Ectodermal cell (in vitro differentiated cells): ENCODE measurements around the gene SEPTIN2.
"Not testable (repeated sequence)": the region's sequence is repeated elsewhere in the genome, so short reads cannot be mapped to it uniquely, and the experiment has no call there.

ENCODE experiments used
- H3K27ac ChIP-seq: 2 replicates; pipeline ENCODE4 v1.7.0; 2013; ENCODE audit warnings: mild to moderate bottlenecking, low read depth, low read length; ENCODE audit not compliant: insufficient read depth, poor library complexity, severe bottlenecking
- H3K27me3 ChIP-seq: 2 replicates; pipeline ENCODE4 v1.7.0; 2013; ENCODE audit warnings: mild to moderate bottlenecking, low read length; ENCODE audit not compliant: insufficient read depth, control insufficient read depth, poor library complexity, severe bottlenecking
- H3K36me3 ChIP-seq: one replicate; pipeline ENCODE4 v1.7.0; 2013; ENCODE audit warnings: low read length; ENCODE audit not compliant: control insufficient read depth, insufficient read depth
- H3K4me1 ChIP-seq: one replicate; pipeline ENCODE4 v1.7.0; 2013; ENCODE audit warnings: low read length; ENCODE audit not compliant: control insufficient read depth, insufficient read depth
- H3K4me3 ChIP-seq: 2 replicates; pipeline ENCODE4 v1.7.0; 2013; ENCODE audit warnings: low read depth, low read length, control low read depth; ENCODE audit not compliant: insufficient read depth
- H3K9me3 ChIP-seq: 2 replicates; pipeline ENCODE4 v1.7.0; 2013; ENCODE audit warnings: mild to moderate bottlenecking, low read length, moderate library complexity; ENCODE audit not compliant: control insufficient read depth
- WGBS, 2 experiments: methylation state at CpG; one replicate each; pipeline ENCODE4 v1.1.7; 2013; ENCODE audit warnings: missing lambda C conversion rate in 2 of 2; 5-methylcytosine and 5-hydroxymethylcytosine counted together

SEPTIN2 gene

DNA sequence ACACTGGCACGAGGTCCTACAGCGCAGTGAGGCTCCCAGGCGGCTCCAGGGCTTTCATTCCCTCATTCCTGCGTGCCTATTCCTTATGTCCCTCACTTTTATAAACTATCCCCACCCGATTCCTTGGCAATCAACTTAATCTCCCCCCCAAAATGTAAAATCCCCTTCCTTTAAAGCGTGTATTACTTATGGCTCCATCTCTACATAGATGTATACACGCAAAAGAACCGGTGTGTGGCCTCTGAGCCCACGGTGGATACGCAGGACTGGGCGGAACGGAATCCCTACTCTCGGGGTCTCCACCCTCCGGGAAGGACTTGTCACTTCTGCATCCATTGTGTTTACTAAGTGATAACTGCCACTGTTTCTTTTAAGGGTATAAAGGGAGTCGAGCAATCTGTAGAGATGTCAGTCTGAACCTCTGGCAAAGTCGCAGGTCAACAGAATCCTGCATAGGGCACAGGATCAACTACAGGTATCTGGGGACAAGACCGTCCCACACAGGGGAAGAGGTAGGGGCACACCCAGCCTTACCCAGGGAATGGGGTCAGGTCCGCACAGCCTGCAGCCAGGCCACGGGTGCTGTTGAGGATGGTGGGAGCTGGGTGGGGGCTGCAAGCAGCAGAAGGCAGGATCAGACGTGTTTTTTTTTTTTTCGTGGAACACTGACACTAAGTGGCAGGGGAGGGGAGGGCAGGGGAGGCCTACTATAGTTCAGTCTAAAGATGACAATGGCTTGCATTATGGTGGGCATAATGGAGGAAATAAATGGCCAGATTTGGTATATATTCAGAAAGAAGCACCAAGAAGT, 42.3 kb upstream of the SEPTIN2 start:
- H3K36me3 ChIP-seq: no peaks in the 10 kb centered on the region
- WGBS, 2 experiments: 71 to 74% methylated on average over 21 of the region's 21 CpGs
- H3K9me3 ChIP-seq: no peaks in the 10 kb centered on the region
- H3K27ac ChIP-seq: no peak overlapping the region
- H3K4me3 ChIP-seq: peak overlapping the region; percentile 76
- no peaks in the 10 kb centered on the region for H3K4me1 ChIP-seq
- no peaks in the 10 kb centered on the region for H3K27me3 ChIP-seq

DNA sequence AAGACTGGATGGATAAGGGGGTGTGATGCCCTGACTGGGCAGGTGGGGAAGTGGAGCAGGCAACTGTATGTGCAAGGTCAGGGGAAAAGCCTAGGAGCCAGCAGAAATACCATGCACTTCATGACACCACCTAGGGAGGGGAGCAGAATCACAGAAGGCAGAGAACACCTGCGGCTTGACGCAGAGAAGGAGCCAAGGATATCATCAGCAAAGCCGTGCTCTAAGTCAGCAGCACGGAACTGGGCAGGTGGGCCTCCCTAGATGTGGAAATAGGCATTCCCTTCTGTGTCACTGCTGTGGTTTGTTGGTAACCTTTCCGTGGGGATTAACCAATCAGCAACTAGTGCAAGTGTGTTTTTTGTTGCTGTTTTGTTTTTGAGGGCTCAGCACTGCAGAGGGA, 41.6 kb upstream of the SEPTIN2 start:
- Histone ChIP-seq H3K36me3 (no peaks in the 10 kb centered on the region), H3K27me3 (no peaks in the 10 kb centered on the region), H3K4me1 (no peaks in the 10 kb centered on the region), H3K4me3 (no peak overlapping the region), H3K9me3 (no peaks in the 10 kb centered on the region), H3K27ac (no peak overlapping the region)
- WGBS, 2 experiments: 82 to 83% methylated on average over 5 of the region's 5 CpGs

DNA sequence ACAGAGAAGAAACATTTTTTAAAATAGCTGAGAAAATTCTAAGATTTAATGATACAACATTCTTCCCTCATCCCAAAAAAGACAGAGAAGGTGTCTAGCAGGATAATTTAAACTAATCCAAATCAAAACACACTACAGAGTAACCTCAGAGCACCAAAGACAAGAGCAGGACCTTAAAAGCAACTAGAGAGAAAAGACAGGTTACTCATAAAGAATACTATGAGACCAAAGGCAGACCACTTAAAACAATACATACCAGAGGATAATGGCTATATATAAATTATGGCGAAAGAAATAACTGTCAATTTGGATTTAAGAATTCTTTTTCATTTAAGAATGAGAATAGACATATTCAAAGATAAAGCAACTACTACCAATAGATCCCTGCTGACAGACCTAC, 40.2 kb upstream of the SEPTIN2 start:
- Histone ChIP-seq H3K36me3 (no peaks in the 10 kb centered on the region), H3K27ac (no peak overlapping the region), H3K4me3 (no peak overlapping the region), H3K9me3 (no peaks in the 10 kb centered on the region), H3K4me1 (no peaks in the 10 kb centered on the region), H3K27me3 (no peaks in the 10 kb centered on the region)
- WGBS, 2 experiments: no CpG with 5 or more reads among the region's 1 CpG

DNA sequence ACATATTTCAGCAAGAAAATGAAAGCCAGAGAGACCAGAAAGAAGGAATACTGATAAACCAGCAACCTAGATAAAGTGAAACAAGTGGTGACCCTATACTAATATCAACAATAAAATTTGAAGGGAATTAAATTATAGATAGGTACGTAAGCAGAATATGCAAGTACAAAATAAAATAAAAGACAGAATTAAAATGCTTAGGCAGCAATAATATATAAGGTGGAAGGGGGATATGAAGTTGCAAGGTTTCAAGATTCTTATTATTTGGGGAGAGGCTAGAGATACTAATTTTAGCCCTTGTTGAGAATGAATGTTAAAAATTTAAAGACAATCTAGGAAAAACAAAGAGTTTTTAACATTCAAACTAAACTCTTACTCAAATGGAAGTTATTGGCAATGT, 39.8 kb upstream of the SEPTIN2 start:
- H3K27ac ChIP-seq: no peak overlapping the region
- H3K4me3 ChIP-seq: no peak overlapping the region
- H3K9me3 ChIP-seq: no peaks in the 10 kb centered on the region
- 100% methylated on average over 1 of the region's 1 CpG; no CpG with 5 or more reads in 1 of the 2 experiments for WGBS, 2 experiments
- no peaks in the 10 kb centered on the region for H3K4me1 ChIP-seq
- no peaks in the 10 kb centered on the region for H3K36me3 ChIP-seq
- no peaks in the 10 kb centered on the region for H3K27me3 ChIP-seq

DNA sequence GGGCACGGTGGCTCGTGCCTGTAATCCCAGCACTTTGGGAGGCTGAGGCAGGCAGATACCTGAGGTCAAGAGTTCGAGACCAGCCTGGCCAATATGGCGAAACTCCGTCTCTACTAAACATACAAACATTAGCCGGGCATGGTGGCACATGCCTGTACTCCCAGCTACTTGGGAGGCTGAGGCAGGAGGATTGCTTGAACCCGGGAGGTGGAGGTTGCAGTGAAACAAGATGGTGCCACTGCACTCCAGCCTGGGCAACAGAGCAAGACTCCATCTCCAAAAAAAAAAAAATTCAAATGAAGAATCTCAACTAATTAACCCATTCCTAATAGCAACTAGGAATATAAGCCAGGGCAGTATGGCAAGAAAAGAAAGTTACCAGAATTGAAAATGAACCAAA, 37.4 kb upstream of the SEPTIN2 start:
- H3K36me3 ChIP-seq, H3K27me3 ChIP-seq, H3K4me1 ChIP-seq, H3K4me3 ChIP-seq, H3K9me3 ChIP-seq, H3K27ac ChIP-seq: not testable (repeated sequence)
- WGBS, 2 experiments: 89 to 92% methylated on average over 7 of the region's 7 CpGs

DNA sequence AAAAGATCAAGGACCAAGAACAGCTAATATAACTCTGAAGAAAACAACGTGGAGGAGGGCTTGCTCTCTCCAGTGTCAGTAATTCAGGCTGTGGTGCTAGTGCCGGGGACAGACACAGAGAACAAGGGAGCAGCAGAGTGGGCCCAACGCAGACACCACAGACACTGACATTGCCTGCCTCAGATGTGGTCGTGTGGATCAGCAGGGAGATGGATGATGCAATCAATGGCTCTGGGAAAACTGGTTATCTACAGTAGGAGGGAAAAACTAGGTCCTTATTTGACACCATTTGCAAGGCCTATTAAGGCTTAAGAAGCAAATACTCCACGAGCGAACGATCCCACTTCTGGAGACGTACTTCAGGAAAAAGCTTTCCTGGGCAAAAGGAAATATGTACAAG, 36.3 kb upstream of the SEPTIN2 start:
- 81 to 83% methylated on average over 8 of the region's 8 CpGs for WGBS, 2 experiments
- H3K36me3 ChIP-seq: no peaks in the 10 kb centered on the region
- H3K27ac ChIP-seq: no peak overlapping the region

DNA sequence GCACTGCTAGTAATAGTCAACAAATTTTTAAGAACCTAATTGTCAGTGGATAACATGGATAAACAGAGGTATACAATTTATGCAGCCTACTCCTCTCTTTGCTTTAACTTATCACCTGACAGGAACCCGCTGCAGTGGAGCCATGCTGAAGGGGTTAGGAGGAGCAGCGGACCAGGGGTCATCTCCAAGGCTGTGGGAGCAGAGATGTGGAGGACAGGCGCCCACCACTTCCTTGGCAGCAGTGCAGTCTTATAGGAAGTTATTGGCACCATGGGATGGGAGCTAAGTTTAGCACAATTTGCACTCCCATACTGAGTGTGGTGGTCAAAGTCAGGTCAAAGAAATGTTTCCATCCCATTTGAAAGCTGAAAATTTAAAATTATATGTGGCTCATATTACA, 35.9 kb upstream of the SEPTIN2 start:
- Histone ChIP-seq H3K36me3 (no peaks in the 10 kb centered on the region), H3K27me3 (no peaks in the 10 kb centered on the region), H3K4me3 (no peak overlapping the region), H3K4me1 (no peaks in the 10 kb centered on the region), H3K9me3 (no peaks in the 10 kb centered on the region), H3K27ac (no peak overlapping the region)
- WGBS, 2 experiments: 94 to 95% methylated on average over 3 of the region's 3 CpGs

More for the DNA sequence above, 36.3 kb upstream of the SEPTIN2 start:
- Histone ChIP-seq H3K9me3 (no peaks in the 10 kb centered on the region), H3K27me3 (no peaks in the 10 kb centered on the region), H3K4me3 (no peak overlapping the region), H3K4me1 (no peaks in the 10 kb centered on the region)

- Histone ChIP-seq H3K27me3 (no peaks in the 10 kb centered on the region), H3K9me3 (no peaks in the 10 kb centered on the region), H3K27ac (no peak overlapping the region), H3K36me3 (no peaks in the 10 kb centered on the region), H3K4me1 (no peaks in the 10 kb centered on the region), H3K4me3 (no peak overlapping the region)
- WGBS, 2 experiments: 98% methylated on average over 4 of the region's 4 CpGs
Observed at GRCh38 chr2:241280291-241280690, 35.4 kb upstream of the SEPTIN2 start.

DNA sequence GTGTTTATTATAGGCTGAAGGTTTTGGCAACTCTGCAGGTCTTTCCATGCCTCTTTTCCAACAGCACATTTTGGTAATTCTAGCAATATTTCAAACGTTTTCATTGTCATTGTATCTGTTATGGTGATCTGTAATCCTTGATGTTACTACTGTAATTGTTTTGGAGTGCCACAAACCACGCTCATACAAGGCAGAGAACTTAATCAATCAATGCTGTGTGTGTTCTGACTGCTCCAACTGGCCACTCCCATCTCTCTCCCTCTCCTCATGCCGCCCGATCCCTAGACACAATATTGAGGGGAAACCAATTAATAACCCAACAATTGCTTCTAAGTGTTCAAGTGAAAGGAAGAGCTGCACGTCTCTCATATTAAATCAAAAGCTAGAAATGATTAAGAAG, 33.2 kb upstream of the SEPTIN2 start:
- WGBS, 2 experiments: 77 to 80% methylated on average over 5 of the region's 5 CpGs
- H3K36me3 ChIP-seq: no peaks in the 10 kb centered on the region
- no peak overlapping the region for H3K27ac ChIP-seq
- no peaks in the 10 kb centered on the region for H3K9me3 ChIP-seq
- H3K4me3 ChIP-seq: no peak overlapping the region
- no peaks in the 10 kb centered on the region for H3K4me1 ChIP-seq
- no peaks in the 10 kb centered on the region for H3K27me3 ChIP-seq

GRCh38 chr2:241285596-241285995, 30.1 kb upstream of the SEPTIN2 start:
- H3K27ac ChIP-seq: no peak overlapping the region
- 93 to 98% methylated on average over 1 of the region's 1 CpG for WGBS, 2 experiments
- H3K4me3 ChIP-seq: no peak overlapping the region

More at GRCh38 chr2:241285596-241285995, 30.1 kb upstream of the SEPTIN2 start:
- no peaks in the 10 kb centered on the region for H3K9me3 ChIP-seq
- H3K27me3 ChIP-seq: no peaks in the 10 kb centered on the region
- no peaks in the 10 kb centered on the region for H3K4me1 ChIP-seq
- no peaks in the 10 kb centered on the region for H3K36me3 ChIP-seq
